Fibroblast of lung (primary cell): ENCODE measurements around the gene GSN. TPM values are rescaled to one million over a fixed set of nuclear protein-coding genes. Genes with fewer than 3 reads are reported as not detected.
A peak's percentile ranks its signal among the peaks of the same experiment; 100 is the strongest.

Source experiments
- DNase-seq, 2 donors: peaks; one replicate each; pipeline versions ENCODE4 v3.0.0 to v3.0.0-alpha.2; 2010; ENCODE audit warnings: low read depth in 2 of 2
- H2AFZ ChIP-seq: 2 replicates; pipeline ENCODE4 v1.5.1; 2012; ENCODE audit warnings: low read length, control low read depth, inconsistent platforms
- H3K27ac ChIP-seq: 2 replicates; pipeline ENCODE4 v1.5.1; 2011; ENCODE audit warnings: low read length, control low read depth; ENCODE audit not compliant: insufficient read depth
- H3K27me3 ChIP-seq: 2 replicates; pipeline ENCODE4 v1.5.1; 2011; ENCODE audit warnings: mild to moderate bottlenecking, low read length; ENCODE audit not compliant: control insufficient read depth, insufficient read depth
- H3K36me3 ChIP-seq: 2 replicates; pipeline ENCODE4 v1.5.1; 2011; ENCODE audit warnings: low read length; ENCODE audit not compliant: control insufficient read depth, insufficient read depth
- H3K4me1 ChIP-seq: 2 replicates; pipeline ENCODE4 v1.5.1; 2011; ENCODE audit warnings: low read length; ENCODE audit not compliant: control insufficient read depth, insufficient read depth; ENCODE audit errors: extremely low read depth
- H3K4me2 ChIP-seq: 2 replicates; pipeline ENCODE4 v1.5.1; 2011; ENCODE audit warnings: low read length, control low read depth; ENCODE audit not compliant: insufficient read depth; ENCODE audit errors: extremely low read depth
- H3K4me3 ChIP-seq, 4 experiments: fragments of 200-600 bp in 1 of 4; sonication (generic) in 1 of 4; replicated peaks in 1 of 4; 2 replicates each; pipeline ENCODE4 v1.5.1; 2011 to 2016; ENCODE audit warnings: low read length in 4 of 4, low read depth in 3 of 4, mild to moderate bottlenecking in 3 of 4, control low read depth in 2 of 4, inconsistent platforms in 1 of 4, mixed read lengths in 1 of 4; ENCODE audit not compliant: insufficient read depth in 1 of 4; ENCODE audit errors: control extremely low read depth in 1 of 4
- H3K79me2 ChIP-seq: 2 replicates; pipeline ENCODE4 v1.5.1; 2012; ENCODE audit warnings: mild to moderate bottlenecking, low read length, inconsistent platforms; ENCODE audit not compliant: control insufficient read depth, insufficient read depth
- H3K9ac ChIP-seq: 2 replicates; pipeline ENCODE4 v1.5.1; 2011; ENCODE audit warnings: mild to moderate bottlenecking, low read length, control low read depth; ENCODE audit not compliant: insufficient read depth
- H3K9me3 ChIP-seq: 2 replicates; pipeline ENCODE4 v1.5.1; 2012; ENCODE audit warnings: low read depth, low read length; ENCODE audit not compliant: control insufficient read depth, insufficient read depth
- H4K20me1 ChIP-seq: 2 replicates; pipeline ENCODE4 v1.5.1; 2011; ENCODE audit warnings: low read length; ENCODE audit not compliant: control insufficient read depth, insufficient read depth; ENCODE audit errors: extremely low read depth
- CTCF ChIP-seq, 2 donors: IDR thresholded peaks in 1 of 2; conservative IDR thresholded peaks in 1 of 2; 1 replicate in 1 of 2; 2 replicates in 1 of 2; pipeline ENCODE4 v1.5.1; 2011 to 2012; ENCODE audit warnings: low read length in 2 of 2, control low read depth in 1 of 2, inconsistent platforms in 1 of 2, low read depth in 1 of 2, mild to moderate bottlenecking in 1 of 2
- EZH2 ChIP-seq: IDR thresholded peaks from 2 replicates; pipeline ENCODE4 v1.5.1; 2012; ENCODE audit warnings: low read length, control low read depth, mild to moderate bottlenecking; ENCODE audit errors: missing control alignments
- polyA plus RNA-seq, 2 donors: library from polyadenylated mRNA; depleted of rRNA in 1 of 2; stranded (reverse) in 1 of 2; unstranded in 1 of 2; fragments of >200 nt; gene quantifications; 2 replicates each; pipeline ENCODE4 v1.2.1, GENCODE V29; 2011 to 2012; ENCODE audit warnings: missing spikeins in 1 of 2
- total RNA-seq: library from RNA; depleted of rRNA; stranded (reverse); fragments of >200 nt; gene quantifications from 2 replicates; pipeline ENCODE4 v1.2.1, GENCODE V29; 2014

GSN gene
- total and polyA plus RNA-seq, 2 donors (not counting 1 experiment from before 2014, with no cell fraction given), result 432 to 588 TPM

GRCh38 chr9:121324755-121325154 is 56.8 kb downstream of the GSN start:
- Histone ChIP-seq H3K9ac (no peak overlapping the region), H4K20me1 (no peaks in the 10 kb centered on the region), H3K27ac (peak overlapping the region; percentile 68), H2AFZ (no peak overlapping the region), H3K4me1 (peaks cover 26% of the 10 kb centered on the region), H3K9me3 (no peaks in the 10 kb centered on the region), H3K4me2 (no peak overlapping the region), H3K36me3 (peaks cover 45% of the 10 kb centered on the region), H3K4me3 (no peak overlapping the region), H3K27me3 (no peaks in the 10 kb centered on the region), H3K79me2 (no peaks in the 10 kb centered on the region)
- no peak for DNase-seq
- TF ChIP-seq EZH2, result no peak
- TF ChIP-seq CTCF (conservative IDR thresholded peaks at IDR 0.05 in 1 of 2, IDR thresholded peaks at IDR 0.05 in 1 of 2; ENCODE audit: low read depth in 1 of 2, low read length in 2 of 2), result no peak

GRCh38 chr9:121325387-121325786 is 57.4 kb downstream of the GSN start:
- no peaks in the 10 kb centered on the region for H4K20me1 ChIP-seq
- peaks cover 49% of the 10 kb centered on the region for H3K36me3 ChIP-seq
- H3K4me3 ChIP-seq, result no peak overlapping the region
- no peaks in the 10 kb centered on the region for H3K9me3 ChIP-seq
- no peaks in the 10 kb centered on the region for H3K79me2 ChIP-seq
- no peak for DNase-seq
- no peak overlapping the region for H3K4me2 ChIP-seq
- H3K27ac ChIP-seq, result peak overlapping the region; percentile 68
- TF ChIP-seq CTCF (conservative IDR thresholded peaks at IDR 0.05 in 1 of 2, IDR thresholded peaks at IDR 0.05 in 1 of 2; ENCODE audit: low read depth in 1 of 2, low read length in 2 of 2), result no peak
- no peak for TF ChIP-seq EZH2
- H2AFZ ChIP-seq, result no peak overlapping the region
- H3K9ac ChIP-seq, result no peak overlapping the region
- H3K4me1 ChIP-seq, result peaks cover 26% of the 10 kb centered on the region
- H3K27me3 ChIP-seq, result no peaks in the 10 kb centered on the region

GRCh38 chr9:121326130-121326838 is 58.3 kb downstream of the GSN start:
- Histone ChIP-seq H3K36me3 (peaks cover 48% of the 10 kb centered on the region), H3K9ac (no peak overlapping the region), H4K20me1 (no peaks in the 10 kb centered on the region), H3K4me1 (peaks cover 25% of the 10 kb centered on the region), H3K27ac (peak overlapping the region; percentile 68), H2AFZ (no peak overlapping the region), H3K27me3 (no peaks in the 10 kb centered on the region), H3K79me2 (no peaks in the 10 kb centered on the region), H3K9me3 (no peaks in the 10 kb centered on the region), H3K4me2 (no peak overlapping the region), H3K4me3 (no peak overlapping the region)
- peak; percentile 63 to 74 for DNase-seq
- TF ChIP-seq EZH2 (no peak), CTCF (conservative IDR thresholded peaks at IDR 0.05 in 1 of 2, IDR thresholded peaks at IDR 0.05 in 1 of 2; ENCODE audit: low read depth in 1 of 2, low read length in 2 of 2) (no peak)
